ENCODE measurements around the gene HAP1.

HAP1 gene

GRCh38 chr17:41763327-41763726, 28.9 kb upstream of the HAP1 start:
- in situ Hi-C loops (cut with MboI; ENCODE audit: low sequenced_read_pairs), result no loop called here

GRCh38 chr17:41762841-41763240, 28.4 kb upstream of the HAP1 start:
- in situ Hi-C loops (cut with MboI; ENCODE audit: low sequenced_read_pairs), result no loop called here

- in situ Hi-C loops (cut with MboI; ENCODE audit: low sequenced_read_pairs), result no loop called here
These were observed 27.9 kb upstream of the HAP1 start for GRCh38 chr17:41762391-41762790.

GRCh38 chr17:41760878-41761277, 26.4 kb upstream of the HAP1 start:
- in situ Hi-C loops (cut with MboI; ENCODE audit: low sequenced_read_pairs), result no loop called here

GRCh38 chr17:41758601-41759000, 24.2 kb upstream of the HAP1 start:
- in situ Hi-C loops (cut with MboI; ENCODE audit: low sequenced_read_pairs), result no loop called here

GRCh38 chr17:41754066-41754465, 19.6 kb upstream of the HAP1 start:
- in situ Hi-C loops (cut with MboI; ENCODE audit: low sequenced_read_pairs), result no loop called here

GRCh38 chr17:41751288-41751687, 16.8 kb upstream of the HAP1 start:
- in situ Hi-C loops (cut with MboI; ENCODE audit: low sequenced_read_pairs), result no loop called here

GRCh38 chr17:41750862-41751261, 16.4 kb upstream of the HAP1 start:
- in situ Hi-C loops (cut with MboI; ENCODE audit: low sequenced_read_pairs), result no loop called here

- in situ Hi-C loops (cut with MboI; ENCODE audit: low sequenced_read_pairs), result no loop called here
These were observed 13.8 kb upstream of the HAP1 start for GRCh38 chr17:41748275-41748674.

GRCh38 chr17:41741709-41742108, 7.3 kb upstream of the HAP1 start:
- in situ Hi-C loops (cut with MboI; ENCODE audit: low sequenced_read_pairs), result no loop called here

- in situ Hi-C loops (cut with MboI; ENCODE audit: low sequenced_read_pairs), result no loop called here
These were observed 6.1 kb upstream of the HAP1 start for GRCh38 chr17:41740506-41740905.

GRCh38 chr17:41739661-41740352, 5.4 kb upstream of the HAP1 start:
- in situ Hi-C loops (cut with MboI; ENCODE audit: low sequenced_read_pairs), result loop anchor here (5.0 kb wide), 1 partner anchor 62 kb away; no protein-coding TSS in a partner anchor

GRCh38 chr17:41738801-41739112, 4.3 kb upstream of the HAP1 start:
- in situ Hi-C loops (cut with MboI; ENCODE audit: low sequenced_read_pairs), result loop anchor here (5.0 kb wide), 1 partner anchor 64 kb away; no protein-coding TSS in a partner anchor

- in situ Hi-C loops (cut with MboI; ENCODE audit: low sequenced_read_pairs), result loop anchor here (5.0 kb wide), 1 partner anchor 64 kb away; no protein-coding TSS in a partner anchor
These were observed 3.8 kb upstream of the HAP1 start for GRCh38 chr17:41738077-41738800.

GRCh38 chr17:41737680-41738023, 3.2 kb upstream of the HAP1 start:
- in situ Hi-C loops (cut with MboI; ENCODE audit: low sequenced_read_pairs), result loop anchor here (5.0 kb wide), 1 partner anchor 65 kb away; no protein-coding TSS in a partner anchor

- in situ Hi-C loops (cut with MboI; ENCODE audit: low sequenced_read_pairs), result loop anchor here (5.0 kb wide), 1 partner anchor 65 kb away; no protein-coding TSS in a partner anchor
These were observed 2.7 kb upstream of the HAP1 start for GRCh38 chr17:41736983-41737679.

GRCh38 chr17:41735744-41736143, 1.3 kb upstream of the HAP1 start:
- in situ Hi-C loops (cut with MboI; ENCODE audit: low sequenced_read_pairs), result loop anchor here (5.0 kb wide), 1 partner anchor 67 kb away; no protein-coding TSS in a partner anchor

- in situ Hi-C loops (cut with MboI; ENCODE audit: low sequenced_read_pairs), result loop anchor here (5.0 kb wide), 1 partner anchor 67 kb away; no protein-coding TSS in a partner anchor
These were observed 488 bp upstream of the HAP1 start for GRCh38 chr17:41734949-41735313.

GRCh38 chr17:41733348-41734138, 900 bp downstream of the HAP1 start:
- in situ Hi-C loops (cut with MboI; ENCODE audit: low sequenced_read_pairs), result no loop called here

GRCh38 chr17:41731836-41732235, 2.6 kb downstream of the HAP1 start:
- in situ Hi-C loops (cut with MboI; ENCODE audit: low sequenced_read_pairs), result no loop called here

- in situ Hi-C loops (cut with MboI; ENCODE audit: low sequenced_read_pairs), result no loop called here
These were observed 4.0 kb downstream of the HAP1 start for GRCh38 chr17:41730479-41730878.

Measured in HL-60/S4 treated with phorbol 12-myristate 13-acetate at 8.2 ng/mL for 4 days and 3 days (cell line).